ENCODE data around the gene PPP1R11. TPM values are rescaled to one million over a fixed set of nuclear protein-coding genes. Genes with fewer than 3 reads are reported as not detected.

The PPP1R11 gene
- total RNA-seq, 1 experiment from 2014 or later, result 35.5 TPM

- H3K27me3 ChIP-seq (replicated peaks; ENCODE audit: control insufficient read depth, insufficient read depth, low read length), result no peaks in the 10 kb centered on the region
- H3K4me1 ChIP-seq, result peaks cover 8% of the 10 kb centered on the region
- peak within 1 kb of the TSS; percentile 51 for H3K4me3 ChIP-seq (ENCODE audit: low read depth, low read length)
- DNase-seq, result peak in 1 of 2 experiments; percentile 23
- POLR2A ChIA-PET, result no interaction called here
- CTCF ChIA-PET, result interaction anchor here (1.0 to 1.5 kb wide), 2 partner anchors 14 to 27 kb away, joined by 3 to 4 read pairs; partner anchors contain the start of gene POLR1H
- peak within 1 kb of the TSS; percentile 80 for H3K4me3 Mint-ChIP-seq (ENCODE audit: unreplicated experiment)
- no peaks in the 10 kb centered on the region for H3K36me3 ChIP-seq (ENCODE audit: control insufficient read depth, insufficient read depth, low read length)
- BruUV-seq (replicated peaks), result no TSS peak
- H3K9me3 Mint-ChIP-seq (ENCODE audit: unreplicated experiment), result no peaks in the 10 kb centered on the region
- intact Hi-C loops (cut with micrococcal nuclease; ENCODE audit: unreplicated experiment), result loop anchor here (2.0 kb wide), 2 partner anchors 28 to 56 kb away; no protein-coding TSS in a partner anchor
- peaks cover 12% of the 10 kb centered on the region for H3K4me1 Mint-ChIP-seq (ENCODE audit: low read depth, unreplicated experiment)
- peaks cover 6% of the 10 kb centered on the region for H3K36me3 Mint-ChIP-seq (ENCODE audit: insufficient read depth, unreplicated experiment)
- peak within 1 kb of the TSS; percentile 27 for H3K27ac Mint-ChIP-seq (ENCODE audit: unreplicated experiment)
- peaks cover 11% of the 10 kb centered on the region for H3K27me3 Mint-ChIP-seq (ENCODE audit: insufficient read depth, unreplicated experiment)
- H3K9me3 ChIP-seq, result no peaks in the 10 kb centered on the region
- TF ChIP-seq, protein P1, sequence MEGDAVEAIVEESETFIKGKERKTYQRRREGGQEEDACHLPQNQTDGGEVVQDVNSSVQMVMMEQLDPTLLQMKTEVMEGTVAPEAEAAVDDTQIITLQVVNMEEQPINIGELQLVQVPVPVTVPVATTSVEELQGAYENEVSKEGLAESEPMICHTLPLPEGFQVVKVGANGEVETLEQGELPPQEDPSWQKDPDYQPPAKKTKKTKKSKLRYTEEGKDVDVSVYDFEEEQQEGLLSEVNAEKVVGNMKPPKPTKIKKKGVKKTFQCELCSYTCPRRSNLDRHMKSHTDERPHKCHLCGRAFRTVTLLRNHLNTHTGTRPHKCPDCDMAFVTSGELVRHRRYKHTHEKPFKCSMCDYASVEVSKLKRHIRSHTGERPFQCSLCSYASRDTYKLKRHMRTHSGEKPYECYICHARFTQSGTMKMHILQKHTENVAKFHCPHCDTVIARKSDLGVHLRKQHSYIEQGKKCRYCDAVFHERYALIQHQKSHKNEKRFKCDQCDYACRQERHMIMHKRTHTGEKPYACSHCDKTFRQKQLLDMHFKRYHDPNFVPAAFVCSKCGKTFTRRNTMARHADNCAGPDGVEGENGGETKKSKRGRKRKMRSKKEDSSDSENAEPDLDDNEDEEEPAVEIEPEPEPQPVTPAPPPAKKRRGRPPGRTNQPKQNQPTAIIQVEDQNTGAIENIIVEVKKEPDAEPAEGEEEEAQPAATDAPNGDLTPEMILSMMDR (IDR thresholded peaks at IDR 0.05; ENCODE audit: insufficient read depth in 1 of 2, low read depth in 1 of 2, low read length in 1 of 2, severe bottlenecking in 1 of 2, unreplicated experiment in 1 of 2), result no peak
Measured at GRCh38 chr6:30075094-30075789, 8.2 kb downstream of the PPP1R11 start, which contains the start of gene RNF39. Gene RNF39, minus strand, starts transcription at chr6:30075769. Its CDS starts 184 bp downstream, at chr6:30075585.

GRCh38 chr6:30075790-30076732 is 9.1 kb downstream of the PPP1R11 start:
- ChIA-PET POLR2A (no interaction called here), CTCF (interaction anchor here (1.0 to 1.5 kb wide), 2 partner anchors 15 to 26 kb away, joined by 3 to 4 read pairs; partner anchors contain the start of gene POLR1H)
- Mint-ChIP-seq H3K27ac (ENCODE audit: unreplicated experiment) (peak overlapping the region; percentile 27), H3K36me3 (ENCODE audit: insufficient read depth, unreplicated experiment) (peaks cover 6% of the 10 kb centered on the region), H3K27me3 (ENCODE audit: insufficient read depth, unreplicated experiment) (peaks cover 11% of the 10 kb centered on the region), H3K4me3 (ENCODE audit: unreplicated experiment) (peak overlapping the region; percentile 80), H3K4me1 (ENCODE audit: low read depth, unreplicated experiment) (peaks cover 12% of the 10 kb centered on the region), H3K9me3 (ENCODE audit: unreplicated experiment) (no peaks in the 10 kb centered on the region)
- Histone ChIP-seq H3K27me3 (replicated peaks; ENCODE audit: control insufficient read depth, insufficient read depth, low read length) (no peaks in the 10 kb centered on the region), H3K4me3 (ENCODE audit: low read depth, low read length) (peak overlapping the region; percentile 51), H3K36me3 (ENCODE audit: control insufficient read depth, insufficient read depth, low read length) (no peaks in the 10 kb centered on the region), H3K4me1 (peaks cover 8% of the 10 kb centered on the region), H3K9me3 (no peaks in the 10 kb centered on the region)
- no TSS peak for BruUV-seq (replicated peaks)
- TF ChIP-seq, protein P1 (IDR thresholded peaks at IDR 0.05; ENCODE audit: insufficient read depth in 1 of 2, low read depth in 1 of 2, low read length in 1 of 2, severe bottlenecking in 1 of 2, unreplicated experiment in 1 of 2), result peak; percentile 40 to 62
- intact Hi-C loops (cut with micrococcal nuclease; ENCODE audit: unreplicated experiment), result loop anchor here (2.0 kb wide), 2 partner anchors 27 to 55 kb away; no protein-coding TSS in a partner anchor
- peak in 1 of 2 experiments; percentile 51 for DNase-seq

DNA sequence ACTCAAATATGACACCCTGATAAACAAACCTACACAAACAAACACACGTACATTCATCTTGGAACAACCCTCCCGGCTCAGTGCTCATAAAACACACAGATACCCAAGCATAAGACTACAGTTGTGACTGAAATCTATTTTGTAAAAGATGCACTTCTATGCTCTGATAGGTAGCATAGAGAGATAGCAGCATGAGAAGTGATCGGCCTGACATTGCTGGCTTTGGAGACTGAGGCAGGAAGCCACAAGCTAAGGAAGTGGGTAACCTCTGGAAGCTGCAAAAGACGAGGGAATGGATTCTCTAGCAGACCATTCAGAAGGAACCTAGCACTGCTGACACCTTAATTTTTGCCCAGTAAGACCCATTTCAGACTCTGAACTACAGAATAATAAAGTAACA is 10.2 kb downstream of the PPP1R11 start:
- CTCF ChIA-PET, result no interaction called here
- no peak for DNase-seq
- intact Hi-C loops (cut with micrococcal nuclease; ENCODE audit: unreplicated experiment), result no loop called here
- Mint-ChIP-seq H3K4me1 (ENCODE audit: low read depth, unreplicated experiment) (peaks cover 12% of the 10 kb centered on the region), H3K27ac (ENCODE audit: unreplicated experiment) (no peak overlapping the region), H3K36me3 (ENCODE audit: insufficient read depth, unreplicated experiment) (peaks cover 3% of the 10 kb centered on the region), H3K9me3 (ENCODE audit: unreplicated experiment) (no peaks in the 10 kb centered on the region), H3K4me3 (ENCODE audit: unreplicated experiment) (no peak overlapping the region), H3K27me3 (ENCODE audit: insufficient read depth, unreplicated experiment) (peaks cover 11% of the 10 kb centered on the region)
- no peaks in the 10 kb centered on the region for H3K36me3 ChIP-seq (ENCODE audit: control insufficient read depth, insufficient read depth, low read length)
- H3K4me1 ChIP-seq, result peaks cover 8% of the 10 kb centered on the region
- H3K27me3 ChIP-seq (replicated peaks; ENCODE audit: control insufficient read depth, insufficient read depth, low read length), result no peaks in the 10 kb centered on the region
- POLR2A ChIA-PET, result no interaction called here
- no peak overlapping the region for H3K4me3 ChIP-seq (ENCODE audit: low read depth, low read length)
- H3K9me3 ChIP-seq, result no peaks in the 10 kb centered on the region
- no TSS peak for BruUV-seq (replicated peaks)
- TF ChIP-seq, protein P1 (IDR thresholded peaks at IDR 0.05; ENCODE audit: insufficient read depth in 1 of 2, low read depth in 1 of 2, low read length in 1 of 2, severe bottlenecking in 1 of 2, unreplicated experiment in 1 of 2), result no peak

Measured in Caco-2 (cell line).